Measurements from ENCODE around the gene WDR88. TPM values are rescaled to one million over a fixed set of nuclear protein-coding genes. Genes with fewer than 3 reads are reported as not detected.
"Not testable (repeated sequence)": the region's sequence is repeated elsewhere in the genome, so short reads cannot be mapped to it uniquely, and the experiment has no call there.

WDR88 gene
- total RNA-seq, 2 experiments from 2014 or later, result 0.38 TPM; not detected in 1

DNA sequence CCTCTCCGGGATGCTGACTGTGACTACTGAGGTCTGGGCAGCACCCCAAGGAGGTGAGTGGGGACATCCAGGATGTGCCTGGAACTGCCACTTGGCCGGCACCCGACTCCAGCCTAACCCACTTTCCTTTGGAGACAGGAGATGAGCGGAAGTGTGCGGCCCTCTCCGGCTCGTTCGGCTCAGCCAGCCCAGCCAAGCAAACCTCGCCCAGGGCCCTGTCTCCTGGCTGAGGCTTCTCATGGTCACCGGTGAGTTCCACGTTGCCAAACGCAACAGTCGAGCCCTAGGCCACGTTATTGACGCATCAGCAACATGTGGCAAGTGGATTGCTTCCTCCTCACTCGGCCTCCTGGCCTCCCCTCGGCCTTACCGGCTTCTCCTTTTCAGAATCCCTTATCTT, 88.2 kb downstream of the WDR88 start:
- H3K4me3 ChIP-seq (ENCODE audit: low read depth, low read length, poor library complexity, severe bottlenecking), result no peak overlapping the region
- TF ChIP-seq, protein P1, sequence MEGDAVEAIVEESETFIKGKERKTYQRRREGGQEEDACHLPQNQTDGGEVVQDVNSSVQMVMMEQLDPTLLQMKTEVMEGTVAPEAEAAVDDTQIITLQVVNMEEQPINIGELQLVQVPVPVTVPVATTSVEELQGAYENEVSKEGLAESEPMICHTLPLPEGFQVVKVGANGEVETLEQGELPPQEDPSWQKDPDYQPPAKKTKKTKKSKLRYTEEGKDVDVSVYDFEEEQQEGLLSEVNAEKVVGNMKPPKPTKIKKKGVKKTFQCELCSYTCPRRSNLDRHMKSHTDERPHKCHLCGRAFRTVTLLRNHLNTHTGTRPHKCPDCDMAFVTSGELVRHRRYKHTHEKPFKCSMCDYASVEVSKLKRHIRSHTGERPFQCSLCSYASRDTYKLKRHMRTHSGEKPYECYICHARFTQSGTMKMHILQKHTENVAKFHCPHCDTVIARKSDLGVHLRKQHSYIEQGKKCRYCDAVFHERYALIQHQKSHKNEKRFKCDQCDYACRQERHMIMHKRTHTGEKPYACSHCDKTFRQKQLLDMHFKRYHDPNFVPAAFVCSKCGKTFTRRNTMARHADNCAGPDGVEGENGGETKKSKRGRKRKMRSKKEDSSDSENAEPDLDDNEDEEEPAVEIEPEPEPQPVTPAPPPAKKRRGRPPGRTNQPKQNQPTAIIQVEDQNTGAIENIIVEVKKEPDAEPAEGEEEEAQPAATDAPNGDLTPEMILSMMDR (conservative IDR thresholded peaks at IDR 0.05; ENCODE audit: low read length), result no peak
- no peak for TF ChIP-seq EZH2phosphoT487 (IDR thresholded peaks at IDR 0.05; ENCODE audit: borderline replicate concordance, low read depth, low read length)
- H3K79me2 ChIP-seq (ENCODE audit: insufficient read depth, low read depth, low read length), result no peaks in the 10 kb centered on the region
- H3K36me3 ChIP-seq (ENCODE audit: insufficient read depth, low read length), result no peaks in the 10 kb centered on the region
- H3K4me2 ChIP-seq (ENCODE audit: low read length), result no peak overlapping the region
- no peak overlapping the region for H3K27ac ChIP-seq (ENCODE audit: low read depth, low read length, poor library complexity, severe bottlenecking)
- H2AFZ ChIP-seq (ENCODE audit: low read length), result no peak overlapping the region
- no TSS peak for BruUV-seq (replicated peaks)
- ChIA-PET CTCF (ENCODE audit: unreplicated experiment) (no interaction called here), POLR2A (no interaction called here)
- no peaks in the 10 kb centered on the region for H3K4me1 ChIP-seq (ENCODE audit: insufficient read depth, low read length, poor library complexity, severe bottlenecking)
- no peaks in the 10 kb centered on the region for H3K9me3 ChIP-seq (ENCODE audit: low read length)
- intact Hi-C loops (cut with micrococcal nuclease; ENCODE audit: unreplicated experiment), result no loop called here
- no peak for DNase-seq (ENCODE audit: low spot score)
- no peaks in the 10 kb centered on the region for H3K9me2 ChIP-seq (ENCODE audit: insufficient read depth, low read length)
- no peaks in the 10 kb centered on the region for H4K20me1 ChIP-seq (ENCODE audit: insufficient read depth, low read length)

DNA sequence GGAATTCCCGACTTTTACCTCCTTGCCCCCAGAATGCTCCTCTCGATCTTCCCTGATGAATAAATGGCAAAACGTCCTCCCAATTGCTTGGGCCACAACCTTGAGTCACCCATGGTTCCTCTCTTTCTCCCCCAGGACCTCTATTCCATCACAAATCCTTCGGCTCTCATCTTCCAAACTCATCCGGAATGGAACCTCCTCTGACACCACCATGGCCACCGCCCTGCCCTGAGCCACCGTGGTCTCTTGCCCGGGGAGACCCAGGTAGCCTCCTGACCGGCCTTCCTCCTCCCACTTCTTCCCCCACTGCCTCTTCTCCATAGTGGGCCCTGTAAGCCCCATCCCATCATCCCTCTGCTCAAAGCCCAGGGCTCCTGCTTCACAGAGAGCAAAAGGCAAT, 88.8 kb downstream of the WDR88 start:
- intact Hi-C loops (cut with micrococcal nuclease; ENCODE audit: unreplicated experiment), result no loop called here
- BruUV-seq (replicated peaks), result no TSS peak

DNA sequence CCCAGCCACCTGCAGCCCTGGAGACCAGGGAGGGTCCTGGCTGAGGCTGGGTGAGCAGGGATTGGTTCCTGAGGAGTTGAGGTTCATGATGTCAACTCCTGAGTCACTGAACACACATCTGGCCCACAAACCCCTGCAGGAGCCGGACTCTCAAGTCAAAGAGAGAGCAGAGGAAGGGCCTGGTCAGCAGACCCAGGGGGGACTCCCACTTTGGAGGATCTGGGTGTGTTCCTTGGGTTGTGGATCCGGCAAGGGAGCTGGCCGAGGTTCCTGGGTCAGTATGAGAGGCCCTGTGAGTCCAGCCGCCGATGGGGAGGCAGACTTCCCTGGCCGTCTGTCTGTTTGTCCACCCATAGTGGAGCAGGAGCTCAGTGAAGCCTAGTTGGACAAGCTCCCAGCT, 89.7 kb downstream of the WDR88 start:
- Histone ChIP-seq H4K20me1 (ENCODE audit: insufficient read depth, low read length) (no peaks in the 10 kb centered on the region), H3K4me3 (ENCODE audit: low read depth, low read length, poor library complexity, severe bottlenecking) (no peak overlapping the region), H3K9me2 (ENCODE audit: insufficient read depth, low read length) (no peaks in the 10 kb centered on the region), H3K79me2 (ENCODE audit: insufficient read depth, low read depth, low read length) (no peaks in the 10 kb centered on the region), H3K4me1 (ENCODE audit: insufficient read depth, low read length, poor library complexity, severe bottlenecking) (no peaks in the 10 kb centered on the region), H2AFZ (ENCODE audit: low read length) (no peak overlapping the region), H3K9me3 (ENCODE audit: low read length) (no peaks in the 10 kb centered on the region), H3K4me2 (ENCODE audit: low read length) (no peak overlapping the region), H3K27ac (ENCODE audit: low read depth, low read length, poor library complexity, severe bottlenecking) (no peak overlapping the region), H3K36me3 (ENCODE audit: insufficient read depth, low read length) (no peaks in the 10 kb centered on the region)
- ChIA-PET POLR2A (no interaction called here), CTCF (ENCODE audit: unreplicated experiment) (no interaction called here)
- no TSS peak for BruUV-seq (replicated peaks)
- DNase-seq (ENCODE audit: low spot score), result no peak
- TF ChIP-seq EZH2phosphoT487 (IDR thresholded peaks at IDR 0.05; ENCODE audit: borderline replicate concordance, low read depth, low read length), result no peak
- TF ChIP-seq, protein P1 (conservative IDR thresholded peaks at IDR 0.05; ENCODE audit: low read length), result no peak
- intact Hi-C loops (cut with micrococcal nuclease; ENCODE audit: unreplicated experiment), result no loop called here

More for the DNA sequence above, 88.8 kb downstream of the WDR88 start:
- Histone ChIP-seq H2AFZ (ENCODE audit: low read length) (no peak overlapping the region), H3K36me3 (ENCODE audit: insufficient read depth, low read length) (no peaks in the 10 kb centered on the region), H3K79me2 (ENCODE audit: insufficient read depth, low read depth, low read length) (no peaks in the 10 kb centered on the region), H4K20me1 (ENCODE audit: insufficient read depth, low read length) (no peaks in the 10 kb centered on the region), H3K9me2 (ENCODE audit: insufficient read depth, low read length) (no peaks in the 10 kb centered on the region), H3K4me2 (ENCODE audit: low read length) (no peak overlapping the region), H3K9me3 (ENCODE audit: low read length) (no peaks in the 10 kb centered on the region), H3K27ac (ENCODE audit: low read depth, low read length, poor library complexity, severe bottlenecking) (no peak overlapping the region), H3K4me3 (ENCODE audit: low read depth, low read length, poor library complexity, severe bottlenecking) (no peak overlapping the region), H3K4me1 (ENCODE audit: insufficient read depth, low read length, poor library complexity, severe bottlenecking) (no peaks in the 10 kb centered on the region)
- TF ChIP-seq, protein P1 (conservative IDR thresholded peaks at IDR 0.05; ENCODE audit: low read length), result no peak
- TF ChIP-seq EZH2phosphoT487 (IDR thresholded peaks at IDR 0.05; ENCODE audit: borderline replicate concordance, low read depth, low read length), result no peak
- POLR2A ChIA-PET, result no interaction called here
- DNase-seq (ENCODE audit: low spot score), result no peak
- CTCF ChIA-PET (ENCODE audit: unreplicated experiment), result no interaction called here

DNA sequence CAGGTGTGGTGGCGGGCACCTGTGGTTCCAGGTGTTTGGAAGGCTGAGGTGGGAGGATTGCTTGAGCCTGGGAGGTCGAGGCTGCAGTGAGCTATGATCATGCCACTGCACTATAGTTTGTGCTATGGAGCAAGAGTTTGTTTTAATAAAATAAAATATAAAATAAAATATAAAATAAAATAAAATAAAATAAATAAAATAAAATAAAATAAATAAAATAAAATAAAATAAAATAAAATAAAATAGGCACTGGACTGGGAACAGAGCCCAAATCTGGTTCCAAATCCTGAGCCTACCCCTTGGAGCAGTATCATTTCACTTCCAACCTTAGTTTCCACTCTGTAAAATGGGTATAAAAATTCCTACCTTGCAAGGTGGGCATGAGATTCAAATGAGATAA, 90.3 kb downstream of the WDR88 start:
- H3K4me2 ChIP-seq (ENCODE audit: low read length); H3K27ac ChIP-seq (ENCODE audit: low read depth, low read length, poor library complexity, severe bottlenecking); CTCF ChIA-PET (ENCODE audit: unreplicated experiment); H3K36me3 ChIP-seq (ENCODE audit: insufficient read depth, low read length); POLR2A ChIA-PET; DNase-seq (ENCODE audit: low spot score); H3K9me3 ChIP-seq (ENCODE audit: low read length); H3K9me2 ChIP-seq (ENCODE audit: insufficient read depth, low read length); H2AFZ ChIP-seq (ENCODE audit: low read length); H3K4me1 ChIP-seq (ENCODE audit: insufficient read depth, low read length, poor library complexity, severe bottlenecking); BruUV-seq (replicated peaks); H3K4me3 ChIP-seq (ENCODE audit: low read depth, low read length, poor library complexity, severe bottlenecking); H3K79me2 ChIP-seq (ENCODE audit: insufficient read depth, low read depth, low read length); H4K20me1 ChIP-seq (ENCODE audit: insufficient read depth, low read length); intact Hi-C loops (cut with micrococcal nuclease; ENCODE audit: unreplicated experiment): not testable (repeated sequence)

Measured in OCI-LY7 (cell line).